ENCODE results near the gene HYAL1.

The HYAL1 gene

GRCh38 chr3:50298836-50299637 is 4.3 kb downstream of the HYAL1 start, which contains the start of the genes HYAL3 and NAA80 (continued):
- peak; percentile 81 for TF ChIP-seq ZXDB (tag by site-specific recombination; IDR thresholded peaks at IDR 0.05)
- TF ChIP-seq ZNF248 (tag by site-specific recombination; IDR thresholded peaks at IDR 0.05): no peak
- peak; percentile 87 for TF ChIP-seq KLF7 (tag by site-specific recombination; IDR thresholded peaks at IDR 0.05; ENCODE audit: borderline replicate concordance)
- TF ChIP-seq ZNF175 (tag by site-specific recombination; IDR thresholded peaks at IDR 0.05): no peak
- TF ChIP-seq ZNF311 (tag by site-specific recombination; IDR thresholded peaks at IDR 0.05; ENCODE audit: borderline replicate concordance): no peak
- TF ChIP-seq ZSCAN30 (tag by site-specific recombination; IDR thresholded peaks at IDR 0.05): no peak; the same call in 1 of the 2 replicates
- TF ChIP-seq, protein P1, sequence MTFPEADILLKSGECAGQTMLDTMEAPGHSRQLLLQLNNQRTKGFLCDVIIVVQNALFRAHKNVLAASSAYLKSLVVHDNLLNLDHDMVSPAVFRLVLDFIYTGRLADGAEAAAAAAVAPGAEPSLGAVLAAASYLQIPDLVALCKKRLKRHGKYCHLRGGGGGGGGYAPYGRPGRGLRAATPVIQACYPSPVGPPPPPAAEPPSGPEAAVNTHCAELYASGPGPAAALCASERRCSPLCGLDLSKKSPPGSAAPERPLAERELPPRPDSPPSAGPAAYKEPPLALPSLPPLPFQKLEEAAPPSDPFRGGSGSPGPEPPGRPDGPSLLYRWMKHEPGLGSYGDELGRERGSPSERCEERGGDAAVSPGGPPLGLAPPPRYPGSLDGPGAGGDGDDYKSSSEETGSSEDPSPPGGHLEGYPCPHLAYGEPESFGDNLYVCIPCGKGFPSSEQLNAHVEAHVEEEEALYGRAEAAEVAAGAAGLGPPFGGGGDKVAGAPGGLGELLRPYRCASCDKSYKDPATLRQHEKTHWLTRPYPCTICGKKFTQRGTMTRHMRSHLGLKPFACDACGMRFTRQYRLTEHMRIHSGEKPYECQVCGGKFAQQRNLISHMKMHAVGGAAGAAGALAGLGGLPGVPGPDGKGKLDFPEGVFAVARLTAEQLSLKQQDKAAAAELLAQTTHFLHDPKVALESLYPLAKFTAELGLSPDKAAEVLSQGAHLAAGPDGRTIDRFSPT (tag by site-specific recombination; IDR thresholded peaks at IDR 0.05): peak; percentile 87
- TF ChIP-seq ZNF211 (tag by site-specific recombination; IDR thresholded peaks at IDR 0.05; ENCODE audit: low read depth): no peak

DNA sequence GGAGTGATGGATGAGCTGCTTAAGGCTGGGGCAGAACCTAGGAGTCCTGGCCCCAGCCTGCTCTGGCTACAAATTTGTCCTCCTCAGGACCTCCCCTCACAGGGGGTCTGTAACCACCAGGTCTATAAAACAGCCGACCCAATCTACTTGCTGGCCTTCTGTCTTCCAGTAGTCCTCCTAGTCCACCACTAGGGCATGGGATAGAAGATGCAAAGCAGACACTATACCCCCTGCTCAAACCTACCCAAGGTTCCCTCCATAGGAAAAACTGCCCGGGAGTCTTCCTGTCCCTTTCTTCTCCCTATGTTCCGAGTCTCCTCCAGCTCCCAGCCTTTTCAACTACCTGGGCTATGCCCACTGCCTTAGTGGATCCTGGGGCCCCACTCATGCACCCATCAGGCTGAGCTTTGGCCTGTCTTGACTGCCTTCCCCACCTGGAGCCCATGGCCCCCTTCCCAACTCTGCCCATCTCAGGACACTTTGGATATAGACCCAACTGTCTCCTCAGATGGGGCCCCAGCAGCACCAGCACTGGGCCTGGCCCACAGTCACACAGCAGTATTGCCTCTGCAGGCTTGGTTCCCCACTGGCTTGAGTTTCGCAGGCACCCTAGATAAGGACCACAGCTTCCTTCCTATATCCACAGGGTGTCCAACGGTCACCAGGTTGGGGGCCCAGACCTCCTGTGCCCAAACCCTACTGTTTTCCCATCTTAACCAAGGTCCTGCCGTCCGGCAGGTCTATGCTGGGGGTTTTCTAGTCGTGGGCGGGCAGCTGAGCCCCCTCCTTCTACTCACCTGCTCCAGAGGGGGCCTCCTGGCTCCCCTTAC is 5.3 kb downstream of the HYAL1 start:
- H3K9me3 ChIP-seq (ENCODE audit: control insufficient read depth, insufficient read depth, low read depth, low read length): no peaks in the 10 kb centered on the region
- peaks cover 0 to 4% of the 10 kb centered on the region in 2 experiments; a peak in 1 of 3 replicates for H3K36me3 ChIP-seq (ENCODE audit: control insufficient read depth in 2 of 2, insufficient read depth in 1 of 2, low read length in 2 of 2)
- no peaks in the 10 kb centered on the region for H3K4me1 ChIP-seq (ENCODE audit: control insufficient read depth, insufficient read depth, low read length)
- peak overlapping the region; percentile 69 for H3K4me3 ChIP-seq (ENCODE audit: low read depth, low read length)
- CTCF ChIA-PET: interaction anchor here (0.6 to 2.0 kb wide), 8 partner anchors 19 to 88 kb away, joined by 3 to 7 read pairs (median 4); partner anchors contain the start of gene HYAL2
- POLR2A ChIA-PET: interaction anchor here (1.4 to 2.2 kb wide), 4 partner anchors 19 to 39 kb away, joined by 11 to 34 read pairs (median 14); partner anchors contain the start of gene TUSC2
- H3K27ac ChIP-seq (ENCODE audit: extremely low read depth, low read depth, low read length): no peak overlapping the region
- TF ChIP-seq ZIC2 (tag by site-specific recombination; IDR thresholded peaks at IDR 0.05) (peak; percentile 92), GLIS1 (tag by site-specific recombination; IDR thresholded peaks at IDR 0.05) (no peak), SP3 (tag by site-specific recombination; IDR thresholded peaks at IDR 0.05) (no peak), ZNF664 (tag by site-specific recombination; IDR thresholded peaks at IDR 0.05) (no peak), ZXDB (tag by site-specific recombination; IDR thresholded peaks at IDR 0.05) (no peak)
- TF ChIP-seq, protein P2, sequence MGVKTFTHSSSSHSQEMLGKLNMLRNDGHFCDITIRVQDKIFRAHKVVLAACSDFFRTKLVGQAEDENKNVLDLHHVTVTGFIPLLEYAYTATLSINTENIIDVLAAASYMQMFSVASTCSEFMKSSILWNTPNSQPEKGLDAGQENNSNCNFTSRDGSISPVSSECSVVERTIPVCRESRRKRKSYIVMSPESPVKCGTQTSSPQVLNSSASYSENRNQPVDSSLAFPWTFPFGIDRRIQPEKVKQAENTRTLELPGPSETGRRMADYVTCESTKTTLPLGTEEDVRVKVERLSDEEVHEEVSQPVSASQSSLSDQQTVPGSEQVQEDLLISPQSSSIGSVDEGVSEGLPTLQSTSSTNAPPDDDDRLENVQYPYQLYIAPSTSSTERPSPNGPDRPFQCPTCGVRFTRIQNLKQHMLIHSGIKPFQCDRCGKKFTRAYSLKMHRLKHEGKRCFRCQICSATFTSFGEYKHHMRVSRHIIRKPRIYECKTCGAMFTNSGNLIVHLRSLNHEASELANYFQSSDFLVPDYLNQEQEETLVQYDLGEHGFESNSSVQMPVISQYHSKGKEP (tag by site-specific recombination; IDR thresholded peaks at IDR 0.05): no peak

GRCh38 chr3:50297384-50297775 is 6.0 kb downstream of the HYAL1 start:
- Histone ChIP-seq H3K4me1 (ENCODE audit: control insufficient read depth, insufficient read depth, low read length) (no peaks in the 10 kb centered on the region), H3K36me3 (ENCODE audit: control insufficient read depth in 2 of 2, insufficient read depth in 1 of 2, low read length in 2 of 2) (peaks cover 0 to 4% of the 10 kb centered on the region in 2 experiments; a peak in 1 of 3 replicates), H3K4me3 (ENCODE audit: low read depth, low read length) (no peak overlapping the region), H3K27ac (ENCODE audit: extremely low read depth, low read depth, low read length) (no peak overlapping the region), H3K9me3 (ENCODE audit: control insufficient read depth, insufficient read depth, low read depth, low read length) (no peaks in the 10 kb centered on the region)
- ChIA-PET POLR2A (interaction anchor here (0.9 kb wide), 1 partner anchor 13 kb away, joined by 8 read pairs; no protein-coding TSS in a partner anchor), CTCF (interaction anchor here (0.9 to 1.8 kb wide), 2 partner anchors 24 to 25 kb away, joined by 3 to 7 read pairs; partner anchors contain the start of gene HYAL2)
- no peak for TF ChIP-seq ZNF433 (tag by site-specific recombination; IDR thresholded peaks at IDR 0.05; ENCODE audit: low read depth)
- peak; percentile 31; the same call in 1 of the 2 replicates for TF ChIP-seq ZNF341 (tag by site-specific recombination; IDR thresholded peaks at IDR 0.05; ENCODE audit: low read depth)
